ENCODE data around the gene NCK1.

The NCK1 gene

DNA sequence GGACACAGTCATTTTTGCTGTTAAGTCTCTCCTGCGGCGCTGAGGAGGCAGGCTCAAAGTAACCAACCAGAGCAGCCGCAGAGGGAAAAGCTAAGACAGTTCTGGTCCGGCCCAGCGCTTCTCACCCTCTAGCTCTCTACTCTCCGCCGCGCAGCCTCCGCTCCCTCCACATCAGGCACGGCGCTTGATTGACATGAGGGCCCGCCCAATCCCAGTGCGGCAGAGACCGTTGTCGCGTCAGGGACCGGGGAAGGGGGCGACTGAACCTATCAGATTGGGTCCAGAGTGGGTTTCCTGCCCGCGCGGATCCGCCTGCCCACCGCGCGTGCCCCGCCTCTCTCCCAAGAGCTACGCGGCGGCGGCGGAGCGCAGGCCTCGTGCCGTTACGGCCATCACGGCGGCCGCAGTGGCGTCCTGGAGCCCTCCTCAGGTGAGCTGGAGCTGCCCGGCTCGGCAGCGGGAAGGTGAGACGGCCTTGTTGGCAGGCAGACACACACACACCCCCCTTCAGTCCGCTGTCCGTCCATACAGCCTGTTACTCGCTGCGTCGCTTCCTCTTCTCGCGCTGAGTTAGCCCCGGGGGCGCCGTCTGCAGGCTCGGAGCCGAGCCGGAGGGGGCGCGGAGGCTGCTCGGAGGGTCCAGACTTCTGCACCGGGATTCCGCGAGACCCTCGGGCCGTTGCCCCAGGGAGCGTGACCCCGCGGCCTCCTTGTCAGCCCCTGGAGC, at the start of gene NCK1:
Gene NCK1 (plus strand): TSS at position 319 of the 727 bp plus-strand sequence. CDS start 65,794 bp downstream, outside the sequence.
- peak within 1 kb of the TSS; percentile 90 for H3K4me3 ChIP-seq (ENCODE audit: low read depth, low read length)
- TF ChIP-seq, protein P1, sequence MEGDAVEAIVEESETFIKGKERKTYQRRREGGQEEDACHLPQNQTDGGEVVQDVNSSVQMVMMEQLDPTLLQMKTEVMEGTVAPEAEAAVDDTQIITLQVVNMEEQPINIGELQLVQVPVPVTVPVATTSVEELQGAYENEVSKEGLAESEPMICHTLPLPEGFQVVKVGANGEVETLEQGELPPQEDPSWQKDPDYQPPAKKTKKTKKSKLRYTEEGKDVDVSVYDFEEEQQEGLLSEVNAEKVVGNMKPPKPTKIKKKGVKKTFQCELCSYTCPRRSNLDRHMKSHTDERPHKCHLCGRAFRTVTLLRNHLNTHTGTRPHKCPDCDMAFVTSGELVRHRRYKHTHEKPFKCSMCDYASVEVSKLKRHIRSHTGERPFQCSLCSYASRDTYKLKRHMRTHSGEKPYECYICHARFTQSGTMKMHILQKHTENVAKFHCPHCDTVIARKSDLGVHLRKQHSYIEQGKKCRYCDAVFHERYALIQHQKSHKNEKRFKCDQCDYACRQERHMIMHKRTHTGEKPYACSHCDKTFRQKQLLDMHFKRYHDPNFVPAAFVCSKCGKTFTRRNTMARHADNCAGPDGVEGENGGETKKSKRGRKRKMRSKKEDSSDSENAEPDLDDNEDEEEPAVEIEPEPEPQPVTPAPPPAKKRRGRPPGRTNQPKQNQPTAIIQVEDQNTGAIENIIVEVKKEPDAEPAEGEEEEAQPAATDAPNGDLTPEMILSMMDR (IDR thresholded peaks at IDR 0.05; ENCODE audit: borderline replicate concordance, insufficient read depth, low read depth, low read length): 0 out of 2 replicates have a peak, but pooled peaks have one; percentile 21

DNA sequence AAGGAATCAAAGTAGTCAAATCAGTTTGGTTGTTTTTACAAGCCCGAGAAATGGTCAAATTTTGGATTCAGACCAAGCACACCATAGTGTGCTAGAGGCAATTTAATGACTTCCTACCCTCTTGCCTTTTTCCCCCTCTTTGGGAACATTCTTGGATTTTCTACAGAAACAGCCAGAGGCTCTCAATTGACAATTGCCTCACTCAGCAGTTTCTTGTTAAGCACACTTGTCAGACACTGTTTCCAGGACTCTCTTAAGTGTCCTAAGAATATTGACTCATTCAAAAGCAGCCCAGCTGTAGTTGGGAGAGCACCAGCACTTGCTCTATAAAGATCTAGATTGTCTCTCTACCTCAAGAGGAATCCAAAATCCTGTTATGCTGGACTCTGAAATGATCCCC, 44.6 kb upstream of the NCK1 start:
- TF ChIP-seq, protein P1 (IDR thresholded peaks at IDR 0.05; ENCODE audit: borderline replicate concordance, insufficient read depth, low read depth, low read length): no peak
- no peak overlapping the region for H3K4me3 ChIP-seq (ENCODE audit: low read depth, low read length)

DNA sequence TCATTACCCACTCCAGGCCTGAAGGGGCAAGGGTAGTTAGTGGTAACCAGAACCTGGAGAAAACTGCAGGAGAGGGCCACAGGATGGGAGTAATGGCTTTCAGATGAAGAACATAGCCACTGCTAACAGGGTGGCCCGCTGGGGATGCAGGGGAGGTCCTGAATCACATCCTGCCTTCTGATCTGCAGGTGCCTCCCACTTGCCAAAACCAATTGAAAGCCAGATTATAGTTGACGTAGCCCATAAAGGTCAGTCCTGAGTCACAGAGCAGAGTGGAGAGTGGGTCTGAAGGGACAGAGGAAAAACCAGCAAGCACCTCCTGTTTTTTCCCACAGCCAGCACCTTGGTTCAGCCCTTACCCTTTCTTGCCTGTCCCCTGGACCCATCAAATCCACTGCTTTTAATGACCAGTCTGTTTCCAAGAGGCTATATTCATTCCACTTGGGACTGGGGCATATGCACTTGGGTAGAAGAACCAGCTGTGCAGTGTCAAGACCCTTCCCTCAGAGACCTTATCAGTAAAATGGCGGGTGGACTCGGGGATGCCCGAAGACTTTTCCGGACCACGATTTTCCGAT, 43.7 kb upstream of the NCK1 start:
- peak overlapping the region; percentile 70 for H3K4me3 ChIP-seq (ENCODE audit: low read depth, low read length)
- TF ChIP-seq, protein P1 (IDR thresholded peaks at IDR 0.05; ENCODE audit: borderline replicate concordance, insufficient read depth, low read depth, low read length): no peak

DNA sequence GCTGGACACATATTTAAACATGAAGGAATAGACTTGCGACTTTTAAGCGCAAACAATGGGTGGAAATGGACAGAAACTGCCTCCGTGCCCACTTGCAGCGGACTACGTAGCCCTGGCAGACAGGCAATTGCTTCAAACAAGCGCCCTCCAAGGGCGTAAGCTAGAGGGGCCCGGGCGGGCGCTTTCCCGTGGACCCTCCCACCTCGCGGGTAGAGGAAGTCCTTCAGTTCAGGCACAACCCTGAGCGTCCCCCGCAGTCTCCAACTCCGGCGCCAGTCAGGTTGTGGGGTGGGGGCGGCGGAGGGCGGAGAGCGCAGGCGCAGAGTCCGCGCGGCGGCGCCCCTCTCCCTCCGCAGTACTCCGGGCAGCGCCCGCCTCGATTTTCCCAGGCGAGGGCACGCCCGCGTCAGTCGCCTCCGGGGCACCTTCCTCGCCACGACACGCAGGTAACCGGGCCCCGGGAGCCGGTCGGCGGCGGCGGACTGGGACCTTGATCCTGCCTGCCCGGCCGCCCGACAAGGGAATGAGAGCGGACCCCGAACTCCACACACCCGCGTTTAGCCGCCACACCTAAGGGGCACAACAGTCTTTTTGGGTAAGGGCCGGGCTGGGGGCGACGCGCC, 43.1 kb upstream of the NCK1 start, which contains the start of gene SLC35G2:
Gene SLC35G2 (plus strand): TSS at position 358 of the 623 bp plus-strand sequence. CDS start 35,335 bp downstream, outside the sequence.
- H3K4me3 ChIP-seq (ENCODE audit: low read depth, low read length): peak within 1 kb of the TSS; percentile 70
- TF ChIP-seq, protein P1 (IDR thresholded peaks at IDR 0.05; ENCODE audit: borderline replicate concordance, insufficient read depth, low read depth, low read length): no peak

DNA sequence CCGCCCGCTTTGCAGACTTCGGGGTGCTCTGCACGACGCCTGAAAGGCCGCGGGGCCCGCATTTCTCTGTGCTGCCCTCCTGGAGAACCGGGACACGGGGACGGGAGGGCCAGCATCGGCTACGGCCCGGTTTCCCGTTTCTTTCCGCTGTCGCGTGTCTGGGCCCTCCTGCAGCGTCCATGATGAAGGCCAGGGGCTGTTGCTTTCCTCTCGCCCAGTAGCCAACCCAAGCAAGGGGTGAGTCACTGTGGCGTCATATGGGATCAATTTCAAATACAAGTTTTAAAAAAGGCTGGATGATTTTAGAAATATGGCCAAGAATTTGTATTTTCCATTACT, 42.6 kb upstream of the NCK1 start:
- TF ChIP-seq, protein P1 (IDR thresholded peaks at IDR 0.05; ENCODE audit: borderline replicate concordance, insufficient read depth, low read depth, low read length): no peak

DNA sequence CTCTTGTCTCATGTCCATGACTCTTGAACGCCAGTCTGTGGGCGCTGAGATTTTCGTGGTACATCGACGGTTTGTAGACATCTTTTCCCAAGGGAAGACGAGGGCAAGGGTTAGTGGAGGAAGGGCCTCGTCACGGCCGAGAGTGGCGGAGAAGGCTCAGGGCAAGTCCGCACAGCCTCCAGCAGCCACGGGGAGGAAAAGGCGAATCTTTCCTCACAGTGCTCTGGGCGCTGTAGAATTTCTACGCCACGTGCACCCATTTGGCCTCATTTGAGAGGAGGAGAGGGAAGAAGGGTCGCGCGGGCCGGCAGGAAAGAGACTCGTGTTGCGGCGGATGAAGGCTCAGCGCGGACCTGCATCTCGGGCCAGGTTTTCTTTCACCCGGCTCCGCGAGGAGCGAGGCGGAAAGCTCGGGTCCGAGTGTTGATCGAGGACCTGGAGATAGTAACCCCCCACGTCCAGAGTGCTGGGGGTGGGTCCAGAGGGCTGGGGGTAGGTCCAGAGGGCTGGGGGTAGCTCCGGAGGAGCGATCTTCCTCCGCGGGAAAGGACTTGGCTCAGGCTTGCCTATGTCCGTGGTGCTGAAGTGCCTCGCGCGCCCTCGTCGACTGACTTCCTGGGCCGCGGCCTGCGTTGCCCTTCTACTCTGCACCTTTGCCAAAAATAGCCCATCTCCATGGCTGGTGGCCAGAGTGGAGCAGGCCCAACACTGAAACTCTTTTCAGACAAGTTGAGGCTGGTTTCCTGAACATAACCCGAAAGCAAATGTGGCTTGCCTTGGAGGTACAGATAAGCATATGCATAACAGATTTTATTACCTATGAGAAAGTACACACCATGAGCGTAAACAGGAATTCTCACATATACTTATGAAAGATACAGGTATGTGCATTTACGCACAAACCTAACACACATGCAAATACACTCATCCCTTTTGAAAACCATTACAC, 42.0 kb upstream of the NCK1 start:
- TF ChIP-seq, protein P1 (IDR thresholded peaks at IDR 0.05; ENCODE audit: borderline replicate concordance, insufficient read depth, low read depth, low read length): no peak
- H3K4me3 ChIP-seq (ENCODE audit: low read depth, low read length): peak overlapping the region; percentile 70

More for the DNA sequence above, 42.6 kb upstream of the NCK1 start:
- H3K4me3 ChIP-seq (ENCODE audit: low read depth, low read length): peak overlapping the region; percentile 70
